Measurements from ENCODE around the gene STXBP5. TPM values are rescaled to one million over a fixed set of nuclear protein-coding genes. Genes with fewer than 3 reads are reported as not detected.

STXBP5 gene
- total and polyA plus RNA-seq, 9 of the 15 experiments (the other 6 are each of a cell fraction or from before 2014, with no cell fraction given) = 23.3 to 172 (median 71.5) TPM

- peak; percentile 53 to 61; a peak in 3 of 4 replicates for TF ChIP-seq KDM1A (IDR thresholded peaks at IDR 0.05)
- TF ChIP-seq ZNF274 (IDR thresholded peaks at IDR 0.05; ENCODE audit: borderline replicate concordance, low read depth, low read length) = no peak
- peak; percentile 50 for TF ChIP-seq KDM5B (IDR thresholded peaks at IDR 0.05; ENCODE audit: insufficient replicate concordance, low read depth, low read length)
- TF ChIP-seq, protein P1, sequence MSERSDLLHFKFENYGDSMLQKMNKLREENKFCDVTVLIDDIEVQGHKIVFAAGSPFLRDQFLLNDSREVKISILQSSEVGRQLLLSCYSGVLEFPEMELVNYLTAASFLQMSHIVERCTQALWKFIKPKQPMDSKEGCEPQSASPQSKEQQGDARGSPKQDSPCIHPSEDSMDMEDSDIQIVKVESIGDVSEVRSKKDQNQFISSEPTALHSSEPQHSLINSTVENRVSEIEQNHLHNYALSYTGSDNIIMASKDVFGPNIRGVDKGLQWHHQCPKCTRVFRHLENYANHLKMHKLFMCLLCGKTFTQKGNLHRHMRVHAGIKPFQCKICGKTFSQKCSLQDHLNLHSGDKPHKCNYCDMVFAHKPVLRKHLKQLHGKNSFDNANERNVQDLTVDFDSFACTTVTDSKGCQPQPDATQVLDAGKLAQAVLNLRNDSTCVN (CRISPR knock-in tag; IDR thresholded peaks at IDR 0.05) = no peak
- no peak for TF ChIP-seq NFIX (CRISPR knock-in tag; IDR thresholded peaks at IDR 0.05; ENCODE audit: low read depth)
- TF ChIP-seq, protein P2, sequence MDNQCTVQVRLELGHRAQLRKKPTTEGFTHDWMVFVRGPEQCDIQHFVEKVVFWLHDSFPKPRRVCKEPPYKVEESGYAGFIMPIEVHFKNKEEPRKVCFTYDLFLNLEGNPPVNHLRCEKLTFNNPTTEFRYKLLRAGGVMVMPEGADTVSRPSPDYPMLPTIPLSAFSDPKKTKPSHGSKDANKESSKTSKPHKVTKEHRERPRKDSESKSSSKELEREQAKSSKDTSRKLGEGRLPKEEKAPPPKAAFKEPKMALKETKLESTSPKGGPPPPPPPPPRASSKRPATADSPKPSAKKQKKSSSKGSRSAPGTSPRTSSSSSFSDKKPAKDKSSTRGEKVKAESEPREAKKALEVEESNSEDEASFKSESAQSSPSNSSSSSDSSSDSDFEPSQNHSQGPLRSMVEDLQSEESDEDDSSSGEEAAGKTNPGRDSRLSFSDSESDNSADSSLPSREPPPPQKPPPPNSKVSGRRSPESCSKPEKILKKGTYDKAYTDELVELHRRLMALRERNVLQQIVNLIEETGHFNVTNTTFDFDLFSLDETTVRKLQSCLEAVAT (IDR thresholded peaks at IDR 0.05) = peak; percentile 3 to 87
- TF ChIP-seq DACH1 (IDR thresholded peaks at IDR 0.05; ENCODE audit: partially characterized antibody) = no peak
- TF ChIP-seq ELK3 (CRISPR knock-in tag; IDR thresholded peaks at IDR 0.05) = peak; percentile 13; the same call in 1 of the 2 replicates
- no peak for TF ChIP-seq ZNF239 (CRISPR knock-in tag; IDR thresholded peaks at IDR 0.05)
These were observed 660 bp downstream of the STXBP5 start (continued) for GRCh38 chr6:147204843-147205311.

All from K562 (cell line).